ENCODE results near the gene EIF2A. TPM values are rescaled to one million over a fixed set of nuclear protein-coding genes. Genes with fewer than 3 reads are reported as not detected.

EIF2A gene
- 108 and 296 TPM in 2 replicates for total RNA-seq (2011; cell fraction: chromatin; rRNA removed; ENCODE audit: low replicate concordance)
- total RNA-seq (2011; cell fraction: nucleolus; rRNA removed) = 44.5 and 67.6 TPM in 2 replicates
- total RNA-seq (2011; cell fraction: nucleoplasm; rRNA removed) = 111 and 161 TPM in 2 replicates
- total RNA-seq (2014; rRNA removed) (99.8 and 168 TPM in 2 replicates), total RNA-seq (2014; rRNA removed; fragmentation: Illumina TruSeq; extraction: Trizol) (178 and 206 TPM in 2 replicates), total RNA-seq (2015; rRNA removed; fragmentation: Illumina TruSeq; extraction: Trizol) (139 and 146 TPM in 2 replicates), total RNA-seq (2021) (106 and 115 TPM in 2 replicates), polyA plus RNA-seq (2011; rRNA removed) (181 and 193 TPM in 2 replicates), polyA plus RNA-seq (2014; fragmentation: Illumina TruSeq; extraction: Trizol) (158 and 192 TPM in 2 replicates), polyA plus RNA-seq (2014; fragmentation: Nextera tagmentation; extraction: Ambion mirVana) (100 to 1,000 TPM; 130 to 172 TPM), polyA plus RNA-seq (2014; rRNA removed) (129 and 166 TPM in 2 replicates), polyA minus RNA-seq (2011; rRNA and poly(A)+ RNA removed) (237 and 320 TPM in 2 replicates), Bru-seq, nascent RNA (percentile 91 among the genes with signal in this experiment), BruChase-seq, experiment 1, labeled RNA remaining after a 2-hour chase (percentile 94 among the genes with signal in this experiment), BruChase-seq, experiment 2, labeled RNA remaining after a 6-hour chase (percentile 95 among the genes with signal in this experiment)
- polyA plus RNA-seq (2011; cell fraction: cytosol; rRNA removed) = 67.1 and 141 TPM in 2 replicates
- polyA plus RNA-seq (2011; cell fraction: nucleus; rRNA removed) = 51.4 and 121 TPM in 2 replicates
- 77.8 and 158 TPM in 2 replicates for polyA plus RNA-seq (2012)
- 80.2 and 84.4 TPM in 2 replicates for polyA minus RNA-seq (2011; cell fraction: cytosol; rRNA and poly(A)+ RNA removed)
- polyA minus RNA-seq (2011; cell fraction: nucleus; rRNA and poly(A)+ RNA removed) = 63.4 and 106 TPM in 2 replicates
- long read RNA-seq, experiment 1, transcript EIF2A-214 (13 exons, 1,913 nt) = minor isoform, 7 of 343 reads
- long read RNA-seq, experiment 1, transcript EIF2A-203 (14 exons, 2,198 nt) = major isoform, 226 of 343 reads
- long read RNA-seq, experiment 1, partial matches to known transcripts = 75 of 343 reads
- long read RNA-seq, experiment 1, other reads (novel, unspliced or antisense) = 30 of 343 reads
- long read RNA-seq, experiment 2, partial matches to known transcripts = 64 of 94 reads
- long read RNA-seq, experiment 2, other reads (novel, unspliced or antisense) = 27 of 94 reads
- long read RNA-seq, experiment 3, transcript EIF2A-210 (6 exons, 1,010 nt) = minor isoform, 5 of 203 reads
- long read RNA-seq, experiment 3, transcript EIF2A-203 (14 exons, 2,198 nt) = major isoform, 121 of 203 reads
- long read RNA-seq, experiment 3, partial matches to known transcripts = 57 of 203 reads
- long read RNA-seq, experiment 3, other reads (novel, unspliced or antisense) = 18 of 203 reads

GRCh38 chr3:150546226-150547044, at the start of gene EIF2A, which contains the start of gene SERP1:
EIF2A (plus strand) TSS chr3:150546787; CDS start chr3:150546803, 16 bp downstream.
SERP1 (minus strand) TSS chr3:150546496; CDS start chr3:150546135, 361 bp downstream.
- ChIA-PET CTCF (ENCODE audit: low intra/inter-chr PET ratio) (no interaction called here), POLR2A (interaction anchor here (0.6 to 1.8 kb wide), 20 partner anchors 8 to 1084 kb away, joined by 3 to 10 read pairs (median 3); partner anchors contain the start of gene TSC22D2)
- Histone ChIP-seq H3K27me3 (ENCODE audit: control insufficient read depth in 2 of 2, insufficient read depth in 2 of 2, low read length in 2 of 2) (no peaks in the 10 kb centered on the region), H3K4me1 (replicated peaks in 1 of 2; ENCODE audit: control insufficient read depth in 2 of 2, insufficient read depth in 2 of 2, low read length in 2 of 2) (peaks cover 4% of the 10 kb centered on the region in 2 experiments; a peak in 2 of 5 replicates), H3K36me3 (ENCODE audit: control insufficient read depth, insufficient read depth, low read length) (peaks cover 70% of the 10 kb centered on the region), H3K4me2 (ENCODE audit: insufficient read depth, low read length) (peak within 1 kb of the TSS; percentile 92), H4K20me1 (replicated peaks; ENCODE audit: control insufficient read depth, insufficient read depth, low read length) (0 out of 2 replicates have a peak, but pooled peaks cover 4% of the 10 kb centered on the region), H3K4me3 (peak within 1 kb of the TSS; percentile 93), H3K9me3 (replicated peaks; ENCODE audit: control insufficient read depth, insufficient read depth, low read depth, low read length) (no peaks in the 10 kb centered on the region), H3K9me1 (ENCODE audit: control insufficient read depth, insufficient read depth, low read length) (no peaks in the 10 kb centered on the region), H3K79me2 (ENCODE audit: control insufficient read depth, insufficient read depth, low read length) (peaks cover 85% of the 10 kb centered on the region), H2AFZ (ENCODE audit: low read depth, low read length) (peak within 1 kb of the TSS; percentile 85), H3K27ac (ENCODE audit: extremely low read depth, low read depth, low read length) (peak within 1 kb of the TSS; percentile 95), H3K9ac (ENCODE audit: insufficient read depth in 1 of 2, low read depth in 2 of 2, low read length in 2 of 2) (peak within 1 kb of the TSS; percentile 94 to 99)
- DNase-seq (ENCODE audit: extremely low read depth in 1 of 4, low spot score in 3 of 4) (peak; percentile 87 to 99 (median 92)), FAIRE-seq (peak; percentile 98), ATAC-seq (peak; percentile 94)
- in situ Hi-C loops (cut with MboI) (loop anchor here (25.0 kb wide), 1 partner anchor 316 kb away; no protein-coding TSS in a partner anchor), intact Hi-C loops (cut with micrococcal nuclease) (loop anchor here (1.0 kb wide), 2 partner anchors 31 to 57 kb away; partner anchors contain the start of gene SELENOT)
- WGBS (ENCODE audit: insufficient coverage, low coverage, missing lambda C conversion rate) = 2% methylated on average over 64 of the region's 86 CpGs
- no TSS peak for BruUV-seq (replicated peaks)
- TF ChIP-seq ZNF583 (CRISPR knock-in tag; IDR thresholded peaks at IDR 0.05) (0 out of 2 replicates have a peak, but pooled peaks have one; percentile 19), THRAP3 (IDR thresholded peaks at IDR 0.05; ENCODE audit: borderline replicate concordance) (no peak), RHOXF2B (CRISPR knock-in tag; conservative IDR thresholded peaks at IDR 0.05) (no peak), NFE2L1 (tag; IDR thresholded peaks at IDR 0.05; ENCODE audit: borderline replicate concordance, low read depth) (no peak), MAX (CRISPR knock-in tag; IDR thresholded peaks at IDR 0.05) (peak; percentile 65), JUND (IDR thresholded peaks at IDR 0.05; ENCODE audit: borderline replicate concordance, low read depth, low read length) (peak; percentile 75), JUND (tag; IDR thresholded peaks at IDR 0.05; ENCODE audit: borderline replicate concordance, low read depth, low read length) (peak; percentile 69; the same call in 2 of the 3 replicates), MYBL2 (IDR thresholded peaks at IDR 0.05; ENCODE audit: low read depth) (no peak), MYBL2 (CRISPR knock-in tag; IDR thresholded peaks at IDR 0.05; ENCODE audit: borderline replicate concordance) (no peak), ESRRA (IDR thresholded peaks at IDR 0.05; ENCODE audit: borderline replicate concordance, low read depth) (peak; percentile 35; the same call in 1 of the 2 replicates), SRSF1 (IDR thresholded peaks at IDR 0.05; ENCODE audit: low read depth, low read length) (no peak), ERF (CRISPR knock-in tag; IDR thresholded peaks at IDR 0.05) (peak; percentile 11; the same call in 1 of the 2 replicates), SMARCC2 (IDR thresholded peaks at IDR 0.05; ENCODE audit: low read depth) (no peak), ZNF785 (CRISPR knock-in tag; IDR thresholded peaks at IDR 0.05) (no peak), HMG20A (CRISPR knock-in tag; conservative IDR thresholded peaks at IDR 0.05) (no peak)
